Right cardiac atrium (tissue), 5 donors: ENCODE results near the gene SVIL. TPM values are rescaled to one million over a fixed set of nuclear protein-coding genes. Genes with fewer than 3 reads are reported as not detected.

Experiments used
- ATAC-seq, 2 donors: fragments of 200-7000 bp; cut with Tn5 transposase; one replicate each; pipeline versions ENCODE4 v1.8.0 to v1.9.1; 2020; ENCODE audit warnings: moderate library complexity in 2 of 2, mild to moderate bottlenecking in 1 of 2
- DNase-seq, 3 donors: peaks; one replicate each; pipeline ENCODE4 v3.0.0-alpha.2; 2020
- H3K27ac ChIP-seq: one replicate; pipeline ENCODE4 v1.5.1; 2013; ENCODE audit warnings: mild to moderate bottlenecking, low read length, control low read depth, moderate library complexity
- H3K27me3 ChIP-seq: one replicate; pipeline ENCODE4 v1.6.1; 2013; ENCODE audit not compliant: control insufficient read depth, insufficient read depth
- H3K4me1 ChIP-seq: one replicate; pipeline ENCODE4 v1.6.1; 2013; ENCODE audit warnings: low read length; ENCODE audit not compliant: control insufficient read depth, insufficient read depth
- H3K4me3 ChIP-seq: one replicate; pipeline ENCODE4 v1.5.1; 2013; ENCODE audit warnings: low read length, control low read depth
- H3K9me3 ChIP-seq: one replicate; pipeline ENCODE4 v1.6.1; 2013; ENCODE audit warnings: low read length; ENCODE audit not compliant: control insufficient read depth
- WGBS: extraction: QIAGEN DNeasy Blood & Tissue Kit; methylation state at CpG from one replicate; pipeline ENCODE4 v1.1.7; 2013; 5-methylcytosine and 5-hydroxymethylcytosine counted together
- intact Hi-C, 4 donors: fragments of 100-400 bp; cut with DNase I; formaldehyde crosslinking; loops; one replicate each; pipeline versions ENCODE4 v1.11.0 to v1.14.0; 2022 to 2023
- polyA plus RNA-seq: library from polyadenylated mRNA; stranded (reverse); fragments of 200-250 nt; gene quantifications from one replicate; pipeline ENCODE4 v1.2.3, GENCODE V29; 2013
- total RNA-seq, 4 donors: library from RNA; stranded (reverse); fragmentation: NEBNext Ultra II Directional; extraction: Animal tissue kit (Norgen Biotek cat#: 25700); gene quantifications; one replicate each; pipeline ENCODE4 v1.2.1, GENCODE V29; 2021
- donor health status: healthy with polysubstance abuse.
- donor health status: DM: no; HTN: yes; CAD: no.
- donor health status: DM: no; HTN: no; CAD: no.
- donor health status: DM: no; HTN: yes; CAD: no; lungs with severe emphysema.
- donor health status: DM: yes; HTN: yes; CAD: no.

Gene SVIL
- total and polyA plus RNA-seq, 5 donors = 106 to 374 (median 265) TPM

DNA sequence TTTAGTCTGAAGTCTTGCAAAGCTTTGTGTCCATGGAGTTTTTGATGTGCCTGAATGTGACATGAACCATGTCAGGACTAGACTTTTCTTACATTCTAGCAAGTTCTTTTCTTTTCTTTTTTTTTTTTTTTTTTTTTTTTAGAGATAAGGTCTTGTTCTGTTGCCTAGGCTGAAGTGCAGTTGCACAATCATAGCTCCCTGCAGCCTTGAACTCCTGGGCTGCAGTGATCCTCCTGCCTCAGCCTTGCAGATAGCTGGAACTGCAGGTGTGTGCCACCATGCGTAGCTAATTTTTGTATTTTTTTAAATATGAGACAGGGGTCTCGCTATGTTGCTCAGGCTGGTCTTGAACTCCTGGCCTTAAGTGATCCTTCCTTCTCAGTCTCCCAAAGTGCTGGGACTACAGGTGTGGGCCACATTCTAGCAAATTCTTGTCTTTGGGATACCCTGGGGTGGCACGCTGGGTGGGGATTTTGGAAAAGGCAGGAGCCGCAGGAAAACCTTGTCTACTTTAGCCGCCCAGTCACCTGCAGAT, 152.8 kb downstream of the SVIL start:
- ATAC-seq (peak; percentile 22 to 25), DNase-seq (no peak)
- no peak overlapping the region for H3K27ac ChIP-seq
- whole genome bisulfite sequencing = 83% methylated on average over 5 of the region's 5 CpGs
- H3K4me3 ChIP-seq = no peak overlapping the region
- H3K9me3 ChIP-seq = no peaks in the 10 kb centered on the region
- intact Hi-C loops = no loop called here
- H3K4me1 ChIP-seq = peaks cover 2% of the 10 kb centered on the region
- H3K27me3 ChIP-seq = no peaks in the 10 kb centered on the region

DNA sequence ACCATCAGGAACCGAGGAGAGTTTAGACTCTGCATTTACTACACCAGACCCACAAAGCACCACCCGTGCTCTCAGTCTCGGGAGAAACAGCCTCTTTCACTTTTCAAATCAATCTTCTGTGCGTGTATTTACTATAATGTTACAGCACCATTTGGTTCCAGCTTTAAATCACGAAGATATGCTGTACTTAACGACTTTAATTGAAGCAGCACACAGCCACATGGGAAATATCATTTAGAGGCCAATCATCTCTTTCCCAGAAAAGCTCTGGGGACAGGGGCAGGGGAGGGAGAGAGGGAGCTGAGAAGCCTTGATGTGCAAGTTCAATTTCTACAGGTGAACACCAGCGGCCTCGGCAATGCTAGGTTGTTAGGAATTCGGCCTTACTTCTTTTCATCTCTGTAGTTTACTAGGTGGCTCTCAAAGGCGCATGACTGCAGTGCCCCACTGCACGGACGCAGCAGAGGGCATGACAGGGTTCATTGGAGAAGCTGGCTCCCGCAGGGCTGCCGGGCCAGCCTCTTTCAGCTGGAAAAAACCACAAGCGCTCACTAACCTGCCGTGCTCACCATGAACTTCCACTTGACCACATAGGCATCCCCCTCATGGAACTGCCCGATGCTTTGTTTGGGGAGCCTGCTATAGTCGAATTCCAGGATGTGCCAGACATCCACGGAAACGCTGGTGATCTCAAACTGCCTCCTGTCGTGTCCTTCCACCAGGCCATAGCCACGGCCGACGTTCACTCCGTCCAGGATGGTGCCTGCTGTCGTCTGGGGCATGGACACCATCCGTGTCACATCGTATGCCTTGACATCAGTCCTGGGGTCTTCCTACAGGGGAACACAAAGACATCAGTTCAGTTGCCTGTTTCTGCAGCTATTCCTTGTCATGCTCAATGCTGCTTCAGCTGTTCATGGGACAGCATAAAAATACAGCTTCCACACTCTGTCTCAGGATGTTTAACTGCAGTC, 154.5 kb downstream of the SVIL start:
- Histone ChIP-seq H3K27me3 (no peaks in the 10 kb centered on the region), H3K9me3 (no peaks in the 10 kb centered on the region), H3K4me3 (no peak overlapping the region), H3K27ac (no peak overlapping the region), H3K4me1 (peaks cover 2% of the 10 kb centered on the region)
- no peak for ATAC-seq
- no peak for DNase-seq
- WGBS = 78% methylated on average over 28 of the region's 28 CpGs
- intact Hi-C loops = no loop called here

DNA sequence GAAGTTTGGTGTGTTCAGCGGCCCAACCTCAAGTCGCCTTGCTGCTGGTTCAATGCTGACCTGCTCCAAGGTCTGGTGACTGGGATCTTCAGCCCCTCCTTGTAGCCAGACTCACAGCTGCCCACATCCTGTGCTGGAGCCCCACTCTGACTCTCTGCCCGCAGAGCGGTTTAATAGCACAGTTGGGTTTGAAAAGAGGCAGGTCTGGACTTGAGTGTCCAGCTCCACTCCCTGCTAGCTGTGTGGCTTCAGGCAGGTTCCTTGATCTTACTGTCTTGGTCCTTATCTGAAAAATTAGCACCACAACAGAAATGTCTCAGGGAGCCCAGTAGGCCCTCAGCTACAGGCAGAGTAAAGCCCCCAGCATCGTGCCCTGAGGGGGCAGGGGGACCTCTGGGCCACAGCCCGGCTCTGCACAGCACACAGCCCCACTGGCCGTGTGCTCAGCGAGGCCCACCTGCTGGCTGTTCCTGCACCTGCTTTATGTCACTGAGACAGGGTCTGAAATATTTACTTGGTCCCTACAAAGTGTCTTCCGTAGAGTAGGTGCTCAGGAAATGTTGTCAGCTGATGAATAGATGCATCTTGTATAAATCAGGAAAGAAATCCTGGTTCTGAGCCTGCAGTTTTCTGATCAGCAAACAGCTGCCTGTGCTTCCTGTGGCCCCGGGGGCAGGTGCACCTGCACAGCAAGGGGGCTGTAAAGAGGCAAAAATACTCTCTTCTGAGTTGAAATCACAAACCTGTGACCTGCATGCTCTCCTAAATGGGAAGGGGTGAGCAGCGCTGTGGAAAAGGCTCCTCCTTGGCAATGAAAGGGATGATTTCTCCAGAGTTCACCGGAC, 155.5 kb downstream of the SVIL start:
- ATAC-seq (no peak), DNase-seq (no peak)
- H3K9me3 ChIP-seq = no peaks in the 10 kb centered on the region
- 81% methylated on average over 12 of the region's 12 CpGs for WGBS
- intact Hi-C loops = no loop called here
- H3K4me1 ChIP-seq = peaks cover 2% of the 10 kb centered on the region
- H3K27ac ChIP-seq = no peak overlapping the region
- no peak overlapping the region for H3K4me3 ChIP-seq
- no peaks in the 10 kb centered on the region for H3K27me3 ChIP-seq

DNA sequence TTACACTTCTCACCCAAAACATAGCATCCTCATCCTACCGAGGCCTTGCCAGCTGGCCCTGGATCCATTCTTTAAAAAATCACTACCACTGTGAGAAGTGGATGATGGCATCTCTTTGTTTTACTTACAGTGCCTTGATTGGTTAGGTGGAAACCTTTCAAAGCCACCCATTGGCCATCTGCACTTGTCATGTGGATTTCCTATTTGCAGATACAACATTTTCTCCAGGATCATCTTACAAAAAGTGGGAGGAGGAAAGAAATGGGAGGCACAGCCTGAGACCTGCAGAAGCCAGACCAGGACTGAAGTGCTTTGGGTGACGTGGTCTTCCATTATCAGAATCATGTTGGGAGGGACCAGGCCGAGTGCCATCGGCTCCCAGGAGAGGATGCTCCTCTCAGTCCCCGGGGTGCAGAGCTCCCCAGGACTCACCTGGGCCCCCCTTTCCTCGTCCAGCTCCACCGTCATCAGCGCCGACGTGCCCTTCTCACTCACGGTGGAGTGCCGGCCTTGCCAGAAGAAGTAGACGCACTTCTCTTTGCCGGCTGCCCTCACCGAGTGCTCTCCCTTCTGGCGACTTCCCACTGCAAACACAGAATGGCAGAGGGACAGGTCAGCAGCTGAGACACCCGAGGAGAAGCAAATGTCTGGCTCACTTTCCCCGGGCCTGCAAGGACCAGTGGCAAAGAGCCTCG, 161.2 kb downstream of the SVIL start:
- WGBS = 66% methylated on average over 19 of the region's 19 CpGs
- peak in 1 of 2 donors; percentile 9 for ATAC-seq
- Histone ChIP-seq H3K27ac (peak overlapping the region; percentile 3), H3K27me3 (no peaks in the 10 kb centered on the region), H3K4me1 (no peaks in the 10 kb centered on the region), H3K4me3 (no peak overlapping the region), H3K9me3 (no peaks in the 10 kb centered on the region)
- intact Hi-C loops = no loop called here
- DNase-seq = no peak

DNA sequence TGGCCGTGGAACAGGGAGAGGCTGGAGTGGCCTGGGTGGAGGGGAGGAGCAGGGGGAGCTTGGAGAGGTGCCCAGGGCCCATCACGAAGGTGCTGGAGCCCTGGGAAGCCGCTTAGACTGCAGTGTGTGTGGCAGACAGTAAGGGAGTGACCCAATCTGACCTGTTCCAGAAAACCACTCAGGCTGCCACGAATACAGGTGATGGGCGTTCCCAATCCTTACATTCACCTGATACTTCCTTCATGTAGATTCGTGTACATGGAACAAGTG, 161.7 kb downstream of the SVIL start:
- Histone ChIP-seq H3K4me3 (no peak overlapping the region), H3K27ac (peak overlapping the region; percentile 47), H3K9me3 (no peaks in the 10 kb centered on the region), H3K4me1 (no peaks in the 10 kb centered on the region), H3K27me3 (no peaks in the 10 kb centered on the region)
- ATAC-seq = peak; percentile 32 to 52
- no peak for DNase-seq
- intact Hi-C loops = no loop called here
- 65% methylated on average over 6 of the region's 6 CpGs for WGBS

- Histone ChIP-seq H3K27ac (peak overlapping the region; percentile 47), H3K9me3 (no peaks in the 10 kb centered on the region), H3K27me3 (no peaks in the 10 kb centered on the region), H3K4me1 (no peaks in the 10 kb centered on the region), H3K4me3 (no peak overlapping the region)
- no peak for ATAC-seq
- no peak for DNase-seq
- intact Hi-C loops = no loop called here
- WGBS = 61% methylated on average over 5 of the region's 5 CpGs
Measured at GRCh38 chr10:29472301-29473086, 162.3 kb downstream of the SVIL start.

- ATAC-seq (no peak), DNase-seq (no peak)
- 17% methylated on average over 1 of the region's 1 CpG for WGBS
- Histone ChIP-seq H3K4me1 (no peaks in the 10 kb centered on the region), H3K9me3 (no peaks in the 10 kb centered on the region), H3K27me3 (no peaks in the 10 kb centered on the region), H3K27ac (no peak overlapping the region), H3K4me3 (no peak overlapping the region)
- intact Hi-C loops = no loop called here
Measured at GRCh38 chr10:29471544-29471859, 163.3 kb downstream of the SVIL start.

DNA sequence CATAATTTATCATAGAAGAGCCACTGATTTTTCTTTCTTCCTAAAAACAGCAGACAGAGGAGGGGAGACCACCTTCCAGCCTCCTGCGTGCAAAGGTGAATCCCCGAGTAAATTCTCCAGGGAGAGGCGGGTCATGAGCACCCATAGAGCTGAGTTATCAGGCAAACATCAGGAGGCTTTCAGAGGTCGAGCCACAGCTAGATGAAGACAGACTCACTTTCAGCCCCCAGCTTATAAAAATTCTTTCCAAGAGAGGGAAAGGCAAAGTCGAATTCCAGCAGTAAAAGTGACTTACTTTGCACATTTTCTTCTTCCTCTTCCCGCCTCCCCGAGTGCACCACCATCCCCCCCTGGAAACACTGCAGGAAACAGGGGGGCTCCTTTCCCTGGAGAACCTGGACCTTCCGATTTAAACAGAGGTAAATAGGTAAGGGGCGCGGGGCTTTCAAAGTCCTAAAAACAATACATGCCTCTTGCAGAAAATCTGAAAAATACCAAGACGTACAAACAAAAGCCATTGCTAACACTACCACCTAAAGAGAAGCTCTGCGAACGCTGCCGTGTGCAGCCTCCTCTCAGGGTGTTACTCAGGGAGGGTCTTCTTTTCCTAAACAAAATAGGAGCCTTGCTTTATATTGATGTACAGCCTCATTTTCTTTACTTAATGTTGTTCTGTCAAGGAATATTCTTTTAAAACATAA, 163.8 kb downstream of the SVIL start:
- intact Hi-C loops = no loop called here
- no peaks in the 10 kb centered on the region for H3K27me3 ChIP-seq
- no peaks in the 10 kb centered on the region for H3K4me1 ChIP-seq

DNA sequence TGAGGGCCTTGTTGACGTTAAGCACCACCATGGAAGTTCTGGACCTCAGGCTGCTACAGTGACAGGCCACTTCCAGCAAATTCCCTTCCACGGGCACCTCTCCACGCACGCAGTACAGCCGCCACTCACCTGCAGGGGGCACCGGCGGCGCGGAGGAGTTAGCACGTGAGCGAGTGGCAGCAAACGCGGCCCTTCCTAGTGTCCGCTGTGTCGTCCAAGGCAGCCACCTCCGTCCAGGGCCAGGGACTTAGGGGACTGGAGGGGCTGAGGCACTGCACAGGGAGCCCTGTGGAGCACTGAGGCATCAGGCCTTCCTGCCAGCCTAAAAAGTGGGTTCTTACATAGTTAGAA, 164.4 kb downstream of the SVIL start:
- Histone ChIP-seq H3K4me1 (no peaks in the 10 kb centered on the region), H3K27ac (no peak overlapping the region), H3K27me3 (no peaks in the 10 kb centered on the region), H3K4me3 (no peak overlapping the region), H3K9me3 (no peaks in the 10 kb centered on the region)
- ATAC-seq = peak; percentile 28 to 41
- peak; percentile 50 to 78 (median 77) for DNase-seq
- intact Hi-C loops = no loop called here
- 51% methylated on average over 16 of the region's 16 CpGs for WGBS

More for the DNA sequence above, 163.8 kb downstream of the SVIL start:
- DNase-seq = no peak
- WGBS = 64% methylated on average over 14 of the region's 14 CpGs
- ATAC-seq = no peak
- Histone ChIP-seq H3K4me3 (no peak overlapping the region), H3K9me3 (no peaks in the 10 kb centered on the region), H3K27ac (no peak overlapping the region)
